HG02798 (cell line): Measurements from ENCODE around the gene PLA2G2D.

Experiments used
- ATAC-seq: cut with Tn5 transposase; IDR thresholded peaks from one replicate; pipeline ENCODE4 v1.9.1; 2021; ENCODE audit warnings: mild to moderate bottlenecking; ENCODE audit not compliant: unreplicated experiment, poor library complexity

Gene PLA2G2D

DNA sequence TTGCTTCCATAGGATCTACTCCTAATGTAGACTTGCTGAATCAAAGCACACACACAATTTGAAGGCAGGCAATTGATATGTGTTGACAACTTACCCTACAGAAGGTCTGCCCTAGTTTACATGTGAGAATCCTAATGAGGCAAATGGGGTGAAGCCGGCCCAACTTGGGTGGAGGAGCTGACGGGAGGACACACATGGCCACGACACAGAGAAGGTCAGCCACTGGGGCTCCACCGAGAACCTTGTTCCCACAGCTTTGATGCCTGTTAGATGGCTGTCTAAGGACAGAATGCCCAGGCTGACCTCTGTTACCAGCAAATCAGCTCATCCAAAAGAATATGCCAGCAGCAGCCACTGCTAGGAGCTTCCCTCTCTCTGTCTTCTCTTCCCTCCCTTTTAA lies 1.5 kb upstream of the PLA2G2D start:
- ATAC-seq, result no peak

DNA sequence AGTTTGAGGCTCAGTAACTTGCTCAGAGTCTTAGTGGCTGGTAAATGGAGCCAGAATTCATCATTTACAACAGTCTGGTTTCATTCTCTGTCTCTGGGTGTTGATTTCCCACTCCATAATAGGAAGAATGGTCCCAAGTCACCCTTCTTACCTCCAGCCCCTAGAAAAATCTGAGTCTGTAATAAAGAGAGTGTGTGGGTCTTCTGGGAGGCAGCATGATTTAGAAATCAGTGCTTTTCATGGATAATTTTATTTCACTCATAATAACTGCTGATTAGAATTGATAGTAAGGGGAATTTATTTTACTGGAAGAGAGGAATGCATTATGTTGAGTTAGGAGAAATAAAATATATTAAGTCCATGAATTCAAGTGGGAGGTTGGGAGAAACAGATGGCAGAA lies 2.1 kb downstream of the PLA2G2D start:
- ATAC-seq, result no peak

DNA sequence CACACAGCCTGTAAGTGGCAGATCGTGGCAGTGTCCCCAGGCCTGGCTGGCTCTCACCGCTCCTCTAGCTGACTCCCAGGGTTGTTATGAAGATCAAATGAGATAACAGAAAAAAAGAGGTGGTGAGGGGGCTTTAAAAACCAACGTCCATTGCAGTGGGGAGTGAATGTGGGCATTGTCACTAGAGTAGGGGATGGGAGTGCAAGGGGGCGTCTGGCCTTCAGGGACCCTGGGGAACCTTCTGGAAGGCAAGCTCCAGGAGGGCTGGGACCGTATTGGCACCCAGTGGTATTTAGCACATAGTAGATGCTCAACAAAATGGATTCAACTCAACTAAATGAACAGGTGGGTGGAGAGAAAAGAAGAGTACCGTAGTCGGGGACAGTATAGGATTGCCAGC lies 3.4 kb downstream of the PLA2G2D start:
- no peak for ATAC-seq

DNA sequence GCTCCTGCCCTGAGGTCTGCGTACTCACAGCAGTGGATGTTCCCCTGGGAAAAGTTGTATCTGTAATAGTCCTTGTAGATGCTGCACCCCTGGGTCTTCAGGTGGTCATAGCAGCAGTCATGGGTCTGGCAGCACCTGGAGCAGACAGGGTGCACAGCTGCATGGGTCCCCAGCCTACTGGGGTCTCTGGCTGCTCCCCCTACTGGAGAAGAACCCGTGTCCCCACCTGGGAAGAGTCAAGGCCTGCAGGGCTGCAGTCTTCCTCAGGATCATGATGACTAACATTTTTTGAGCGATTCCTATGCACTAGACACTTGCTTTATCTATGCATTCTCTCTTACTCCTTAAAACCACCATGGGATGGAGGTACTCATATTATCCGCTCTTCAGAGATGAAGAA lies 3.9 kb downstream of the PLA2G2D start:
- ATAC-seq, result no peak

DNA sequence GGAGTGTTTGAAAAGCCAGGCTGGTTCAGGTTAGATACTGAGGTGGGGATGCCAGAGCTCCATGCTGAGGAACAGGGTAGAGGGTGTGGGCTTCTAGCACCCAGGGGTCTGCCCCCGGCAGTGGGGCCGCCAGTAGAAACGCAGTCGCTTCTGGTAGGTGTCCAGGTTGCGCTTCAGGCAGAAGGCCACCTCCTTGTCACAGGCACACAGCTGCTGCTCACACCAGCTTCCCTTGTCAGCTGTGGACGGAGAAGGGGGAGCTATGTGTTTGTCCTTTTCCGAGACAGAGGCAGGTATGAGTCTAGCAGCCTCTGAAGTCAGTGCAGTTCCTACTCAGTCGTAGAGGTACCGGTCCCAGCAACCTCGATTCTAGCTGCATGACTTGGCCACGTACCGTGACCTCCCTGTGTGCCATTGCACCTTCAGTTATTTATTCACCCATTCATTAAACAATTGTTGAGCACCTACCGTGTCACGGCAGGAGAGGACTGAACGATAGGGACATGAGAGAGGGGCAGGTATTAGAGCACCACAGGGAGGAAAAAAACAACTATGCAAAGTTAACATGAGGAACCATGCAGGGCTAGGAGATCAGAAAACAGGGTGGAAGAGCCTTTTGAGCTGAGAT lies 5.2 kb downstream of the PLA2G2D start:
- ATAC-seq, result no peak

DNA sequence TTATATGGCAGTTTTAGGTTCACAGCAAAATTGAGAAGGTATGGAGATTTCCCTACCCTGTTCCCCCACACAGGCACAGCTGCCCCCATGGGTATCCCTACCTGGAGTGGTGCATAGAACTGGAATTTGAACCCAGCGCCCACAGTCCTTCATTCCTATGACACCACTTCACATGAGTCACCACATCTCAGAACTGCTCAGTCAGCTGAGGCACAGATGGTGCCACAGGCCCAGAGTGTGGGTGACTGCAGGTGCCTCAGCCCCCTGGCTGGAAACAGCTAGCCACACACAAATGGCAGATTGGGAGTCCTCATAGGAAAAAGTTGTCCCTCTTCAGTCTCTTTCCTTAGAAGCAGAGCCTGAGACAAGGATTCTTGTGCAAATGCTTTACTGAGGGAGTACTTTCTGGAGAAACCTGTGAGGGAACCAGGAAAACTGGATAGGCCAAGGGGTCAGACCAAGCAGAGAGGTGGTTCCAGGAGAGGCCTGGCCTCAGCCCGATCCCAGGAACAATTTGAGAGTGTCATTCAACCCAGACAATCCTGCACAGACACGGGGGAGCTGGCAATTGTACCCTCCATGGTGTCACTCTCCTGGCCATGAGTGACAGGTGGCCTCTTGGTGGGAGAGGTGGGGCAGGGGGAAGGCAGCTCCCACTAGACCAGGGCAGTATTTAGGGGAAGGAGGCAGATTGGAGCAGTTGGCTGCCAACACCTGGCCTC lies 6.9 kb downstream of the PLA2G2D start:
- ATAC-seq, result no peak

DNA sequence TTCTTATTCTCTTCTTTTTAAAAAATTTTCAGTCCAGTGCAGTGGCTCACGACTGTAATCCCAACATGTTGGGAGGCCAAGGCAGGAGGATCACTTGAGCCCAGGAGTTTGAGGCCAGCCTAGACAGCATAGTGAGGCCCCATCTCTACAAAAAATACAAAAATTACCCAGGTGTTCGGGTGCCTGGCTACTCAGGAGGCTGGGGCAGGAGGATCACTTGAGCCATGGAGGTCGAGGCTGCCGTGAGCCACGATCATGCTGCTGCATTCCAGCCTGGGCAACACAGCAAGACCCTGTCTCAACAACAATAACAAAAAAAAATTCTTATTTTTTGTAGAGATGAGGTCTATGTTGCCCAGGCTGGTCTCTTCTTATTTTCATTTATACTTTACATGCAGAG lies 7.9 kb downstream of the PLA2G2D start:
- ATAC-seq, result no peak

DNA sequence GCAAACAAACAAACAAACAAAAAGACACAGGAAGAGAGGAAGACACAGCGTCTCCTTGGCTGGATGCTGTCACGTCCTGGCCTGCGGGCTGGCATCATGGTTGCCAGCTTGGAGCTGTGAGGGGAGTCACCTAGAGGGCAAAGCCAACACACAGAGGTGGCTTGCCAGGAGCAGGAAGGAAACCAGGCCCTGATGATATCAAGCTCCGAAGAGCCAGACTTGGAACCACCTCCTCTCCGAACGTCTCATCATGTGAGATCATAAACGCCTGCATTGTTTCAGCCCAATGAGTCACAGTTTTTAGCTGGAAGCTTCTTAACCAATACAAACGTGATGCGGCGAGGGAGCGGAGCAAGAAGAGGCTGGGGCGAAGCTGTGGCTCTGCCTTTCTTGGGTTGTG lies 8.7 kb downstream of the PLA2G2D start:
- ATAC-seq, result no peak

DNA sequence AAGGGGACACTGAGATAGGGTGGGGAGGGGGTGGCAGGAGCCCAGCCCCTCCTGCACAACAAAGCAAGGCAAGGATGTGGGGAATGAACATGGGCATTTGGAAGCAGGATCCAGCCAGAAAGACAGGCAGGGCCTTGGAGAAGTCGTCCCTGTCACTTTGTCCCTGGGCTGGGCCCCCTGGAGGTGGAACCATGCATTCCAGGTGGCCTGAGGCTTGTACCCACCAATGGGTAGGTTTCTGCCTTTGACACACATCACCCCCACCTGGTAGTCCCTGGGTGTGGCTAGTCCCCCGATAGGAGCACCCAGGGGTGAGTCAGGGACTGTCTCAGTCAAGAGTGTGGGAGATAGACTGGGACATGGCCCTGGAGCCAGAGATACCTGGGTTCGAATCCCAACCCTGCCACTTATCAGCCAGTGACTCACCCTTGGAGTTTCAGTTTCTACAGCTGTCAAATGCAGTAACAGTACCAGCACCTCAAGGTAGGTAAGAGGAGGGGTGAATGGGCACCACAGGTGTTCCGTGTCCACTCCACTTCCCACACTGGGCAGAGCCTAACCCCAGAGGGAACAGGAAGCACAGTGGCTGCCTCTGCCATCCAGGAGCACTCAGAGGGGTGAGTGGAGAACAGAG lies 10.0 kb downstream of the PLA2G2D start:
- ATAC-seq, result no peak

DNA sequence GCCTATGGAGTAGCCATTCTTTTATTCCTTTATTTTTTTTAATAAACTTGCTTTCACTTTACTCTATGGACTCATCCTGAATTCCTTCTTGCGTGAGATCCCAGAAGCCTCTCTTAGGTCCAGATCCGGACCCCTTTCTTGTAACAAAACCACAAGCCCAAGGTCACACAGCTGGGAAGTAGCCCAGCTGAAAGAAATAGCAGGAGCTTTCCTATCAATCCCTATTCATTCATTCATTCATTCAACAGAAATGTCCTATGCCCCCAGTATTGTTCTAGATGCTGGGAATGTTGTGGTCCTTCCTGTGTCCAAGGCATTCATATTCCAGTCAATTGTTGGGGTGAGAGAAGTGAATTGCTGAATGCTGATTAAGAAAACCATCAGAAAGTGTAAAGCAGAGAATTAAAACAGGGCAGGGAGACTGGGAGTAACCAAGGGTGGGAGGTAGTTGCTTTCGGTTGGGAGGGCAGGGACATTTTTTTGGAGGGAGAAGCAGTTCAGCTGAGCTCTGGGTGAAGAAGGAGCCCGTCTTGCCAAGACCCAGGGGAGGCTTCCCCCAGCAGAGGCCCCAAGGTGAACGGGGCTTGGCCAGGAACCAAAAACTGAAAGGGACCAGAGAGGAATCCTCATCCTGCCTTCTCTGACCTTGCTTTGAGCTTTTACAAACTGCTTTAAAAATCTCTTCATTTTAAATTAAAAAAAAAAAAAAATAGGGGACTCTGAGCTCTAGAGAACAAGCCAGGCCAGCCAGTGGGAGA lies 10.8 kb downstream of the PLA2G2D start:
- no peak for ATAC-seq

DNA sequence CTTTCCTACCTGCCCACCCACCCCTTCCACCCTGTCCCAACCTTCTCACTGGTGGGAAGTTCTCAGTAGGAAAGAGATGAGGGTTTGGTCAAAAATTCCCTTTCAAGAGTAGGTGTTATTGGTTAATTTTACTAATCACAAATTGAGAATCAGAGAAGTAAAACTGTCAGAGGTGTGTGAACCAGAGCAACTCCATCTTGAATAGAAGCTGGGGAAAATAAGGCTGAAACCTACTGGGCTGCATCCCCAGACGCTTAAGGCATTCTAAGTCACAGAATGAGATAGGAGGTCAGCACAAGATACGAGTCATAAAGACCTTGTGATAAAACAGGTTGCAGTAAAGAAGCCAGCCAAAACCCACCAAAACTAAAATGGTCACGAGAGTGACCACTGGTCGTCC lies 11.5 kb downstream of the PLA2G2D start:
- ATAC-seq, result no peak

DNA sequence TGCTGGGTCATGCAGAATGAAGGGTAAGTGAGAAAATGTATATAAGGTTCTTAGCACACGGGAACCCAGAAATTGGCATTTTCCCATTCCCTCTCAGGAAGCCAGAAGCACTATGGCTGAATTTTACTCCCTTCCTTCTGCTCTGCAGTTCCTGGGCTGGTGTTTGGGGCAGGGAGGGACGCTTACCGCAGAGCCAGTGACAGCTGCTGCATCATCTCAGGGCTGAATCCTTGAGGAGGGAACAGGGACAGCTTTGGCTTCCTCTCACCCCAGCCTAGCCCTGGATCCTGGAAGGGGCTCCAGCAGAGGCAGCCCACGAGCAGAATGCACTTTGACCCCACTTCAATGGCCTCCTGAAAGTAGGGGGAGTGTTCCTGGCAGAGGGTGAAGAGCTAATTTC lies 12.0 kb downstream of the PLA2G2D start:
- no peak for ATAC-seq

DNA sequence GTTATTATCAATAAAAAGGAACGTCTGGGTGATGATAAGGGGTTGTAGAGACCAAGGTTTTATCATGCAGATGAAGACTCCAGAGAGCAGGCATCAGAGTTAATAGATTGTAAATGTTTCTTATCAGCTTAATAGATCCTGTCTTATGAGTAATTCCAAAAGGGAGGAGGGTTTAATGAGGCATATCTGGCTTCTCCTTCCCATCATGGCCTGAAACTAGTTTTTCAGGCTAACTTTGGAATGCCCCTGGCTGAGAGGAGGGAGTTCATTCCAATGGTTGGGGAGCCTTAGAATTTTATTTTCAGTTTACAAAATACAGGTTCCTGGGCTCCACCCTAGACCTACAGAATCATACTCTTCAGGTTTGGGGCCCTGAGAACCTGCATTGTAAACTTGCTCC lies 13.5 kb downstream of the PLA2G2D start:
- ATAC-seq, result no peak

DNA sequence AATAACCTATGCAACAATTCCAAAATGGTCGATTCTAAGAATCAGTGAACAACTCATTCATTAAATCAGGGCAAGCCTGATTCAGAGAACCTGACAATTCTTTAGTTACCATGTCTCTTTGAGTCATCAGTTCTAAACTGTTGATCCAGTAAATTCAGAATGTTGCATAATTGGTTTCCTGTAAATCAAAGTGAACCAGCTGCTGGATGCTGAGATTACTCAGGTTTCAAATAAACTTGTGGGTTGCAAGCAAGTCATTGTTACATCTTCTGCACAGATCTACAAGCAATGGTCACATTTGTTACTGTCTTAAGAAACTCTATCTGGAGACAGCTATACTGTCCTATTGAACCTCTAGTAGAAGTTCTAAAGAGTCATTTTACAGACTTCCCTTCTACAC lies 16.5 kb downstream of the PLA2G2D start:
- no peak for ATAC-seq

DNA sequence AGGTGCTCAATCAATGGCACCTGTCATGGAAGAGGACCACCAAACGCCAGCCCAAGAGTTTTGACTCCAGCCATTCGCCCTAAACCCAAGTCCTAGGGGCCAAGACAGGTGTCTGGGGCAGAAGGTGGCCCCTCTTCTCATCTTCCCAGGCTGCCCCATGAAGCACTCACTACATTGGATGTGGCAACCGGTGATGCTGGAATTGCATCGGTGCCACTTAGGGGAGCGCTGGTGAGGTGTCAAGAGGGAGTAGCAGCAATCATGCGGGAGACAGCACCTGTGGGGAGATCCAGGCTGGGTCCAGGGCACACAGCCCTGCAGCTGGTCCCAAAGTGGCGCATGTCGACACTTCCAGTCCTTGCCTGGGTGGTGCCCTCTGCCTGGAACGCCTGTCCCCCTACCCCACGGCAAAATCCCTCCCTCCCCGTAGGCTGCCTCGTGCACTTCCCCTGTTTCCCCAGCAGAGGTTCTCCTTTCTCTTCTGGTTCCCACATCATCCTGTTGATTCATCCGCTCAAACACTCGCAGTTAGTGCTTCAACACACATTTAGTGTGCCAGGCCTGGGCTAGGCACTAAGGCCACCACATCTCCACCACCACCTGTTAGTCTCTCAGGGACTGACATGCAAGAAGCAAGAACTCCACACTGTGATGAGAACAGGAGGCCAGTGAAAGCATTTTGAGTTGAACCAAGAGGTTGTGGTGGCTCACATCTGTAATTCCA lies 18.5 kb downstream of the PLA2G2D start:
- ATAC-seq, result no peak

DNA sequence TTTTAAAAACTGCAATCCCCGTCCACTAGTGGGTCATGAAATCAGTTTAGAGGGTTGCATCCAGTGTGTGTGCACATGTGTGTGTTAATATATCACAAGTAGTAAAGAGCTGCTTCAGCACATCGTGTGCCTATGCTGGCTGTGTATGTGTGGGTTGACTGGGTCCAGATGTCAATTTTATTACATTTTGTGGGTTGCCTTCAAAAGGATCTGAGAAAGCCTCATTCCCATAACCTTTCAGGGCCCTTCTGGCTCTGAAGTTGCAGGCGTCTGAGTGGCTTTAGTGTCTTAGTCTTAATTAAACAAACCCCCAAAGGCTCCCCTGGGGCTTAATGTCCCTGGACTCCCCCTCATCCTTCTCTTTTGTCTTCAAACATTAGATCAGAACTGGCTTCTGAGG lies 19.8 kb downstream of the PLA2G2D start:
- no peak for ATAC-seq

DNA sequence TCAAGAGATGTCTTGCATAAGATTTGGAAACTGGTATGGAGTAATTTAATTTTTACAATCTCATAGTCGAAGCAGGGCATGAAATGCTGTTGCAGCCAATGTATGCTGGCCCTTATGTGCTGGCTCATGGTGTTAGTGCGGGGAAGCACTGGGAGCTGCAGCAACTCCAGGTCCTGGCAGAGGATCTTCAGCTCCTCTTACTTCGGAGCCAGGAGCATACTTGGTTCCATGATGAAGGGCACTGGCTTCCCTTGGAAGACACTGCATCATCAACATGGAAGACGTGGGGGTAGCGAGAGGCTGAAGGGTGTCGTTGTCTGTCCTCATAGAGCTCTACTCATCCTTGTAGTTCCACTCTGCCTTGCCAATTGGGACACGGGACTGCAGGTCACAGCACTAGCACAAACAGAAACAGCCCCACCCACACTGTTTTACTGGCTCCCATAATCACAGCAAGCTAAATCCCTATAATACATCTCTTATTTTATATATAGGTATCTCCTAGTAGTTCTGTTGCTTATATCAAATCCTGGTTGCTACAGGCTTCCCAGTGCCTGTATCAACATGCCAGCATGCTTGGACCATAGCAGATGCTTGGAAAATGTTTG lies 22.4 kb downstream of the PLA2G2D start:
- no peak for ATAC-seq

DNA sequence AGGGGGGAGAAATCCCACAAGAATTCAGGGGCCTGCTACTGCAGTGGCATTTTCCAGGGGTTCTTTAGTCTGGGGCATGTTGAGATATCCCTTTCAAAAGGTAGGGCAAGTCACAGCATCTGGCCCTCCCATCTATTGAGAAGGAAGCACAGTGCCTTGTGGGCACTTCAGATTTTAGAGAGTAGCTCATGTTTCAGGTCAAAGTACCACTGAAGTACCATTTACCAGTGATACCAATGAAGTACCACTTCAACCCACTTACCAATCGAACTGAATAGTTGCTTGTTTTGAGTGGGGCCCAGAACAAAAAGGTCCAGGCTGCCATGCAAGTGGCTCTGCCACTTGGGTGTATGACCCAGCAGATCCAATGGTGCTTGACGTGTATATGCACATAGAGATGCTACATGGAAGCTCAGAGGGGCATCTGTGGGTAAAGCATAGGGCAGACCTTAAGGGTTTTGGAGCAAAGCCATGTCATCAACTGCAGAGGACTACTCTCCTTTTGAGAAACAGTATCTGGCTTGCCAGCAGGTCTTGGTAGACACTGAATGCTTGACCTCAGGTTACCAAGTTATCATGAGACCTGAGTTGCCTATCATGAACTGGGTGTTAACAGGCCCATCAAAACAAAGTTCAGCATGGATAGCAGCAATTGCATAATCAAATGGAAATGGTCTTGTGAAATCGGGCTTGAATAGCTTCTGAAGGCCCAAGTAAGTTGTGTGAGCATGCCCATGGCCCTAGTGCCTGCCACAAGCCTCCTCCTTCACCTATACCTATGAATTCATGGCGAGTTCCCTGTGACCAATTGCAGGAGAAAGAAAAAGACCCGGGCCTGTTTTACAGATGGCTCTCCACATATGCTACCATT lies 23.5 kb downstream of the PLA2G2D start:
- ATAC-seq, result no peak

DNA sequence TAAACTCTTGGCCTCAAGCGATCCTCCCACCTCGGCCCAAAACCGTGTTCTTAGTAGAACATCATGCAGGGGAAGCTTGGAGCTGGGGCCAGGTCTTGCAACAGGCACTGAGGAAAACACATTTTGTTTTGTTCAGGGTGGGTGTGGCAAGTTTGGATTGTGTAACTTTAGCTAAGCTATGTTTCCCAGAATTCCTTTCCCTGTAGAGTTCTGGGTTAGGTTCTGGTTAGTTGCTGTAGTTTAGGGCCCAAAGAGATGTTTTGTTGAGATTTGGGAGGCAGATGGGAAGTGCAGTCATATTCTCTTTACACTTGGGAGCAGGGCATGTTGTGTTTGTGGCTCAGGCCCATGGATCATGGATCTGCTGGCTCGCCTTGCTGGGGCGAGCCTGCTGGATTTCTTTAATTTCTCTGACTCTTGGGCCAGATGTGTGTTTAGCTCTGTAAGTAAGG lies 25.4 kb downstream of the PLA2G2D start:
- ATAC-seq, result no peak
